Adrenal gland (tissue), 12 donors: ENCODE measurements around the gene RNASEL. TPM values are rescaled to one million over a fixed set of nuclear protein-coding genes. Genes with fewer than 3 reads are reported as not detected.

Experiments used
- DNase-seq, 7 donors: peaks; one replicate each; pipeline ENCODE4 v3.0.0-alpha.2; 2019 to 2020
- H3K27ac ChIP-seq, 5 donors: fragments of 200-600 bp; sonication (generic) in 4 of 5; 1 replicate in 3 of 5; 2 replicates in 2 of 5; pipeline versions ENCODE4 v1.5.1 to v1.8.0; 2016 to 2020; ENCODE audit warnings: mild to moderate bottlenecking in 1 of 5
- H3K27me3 ChIP-seq: fragments of 200-600 bp; 2 replicates; pipeline ENCODE4 v1.8.0; 2021
- H3K36me3 ChIP-seq, 2 donors: fragments of 200-600 bp; replicated peaks in 1 of 2; 1 replicate in 1 of 2; 2 replicates in 1 of 2; pipeline versions ENCODE4 v1.5.1 to v1.8.0; 2018 to 2022
- H3K4me1 ChIP-seq, 2 donors: fragments of 200-600 bp; replicated peaks in 1 of 2; 1 replicate in 1 of 2; 2 replicates in 1 of 2; pipeline versions ENCODE4 v1.5.1 to v1.8.0; 2018 to 2021
- H3K4me3 ChIP-seq, 4 donors: fragments of 200-600 bp; sonication (generic) in 3 of 4; one replicate each; pipeline ENCODE4 v1.5.1; 2016 to 2018
- H3K9me3 ChIP-seq, 3 donors: fragments of 200-600 bp; sonication (generic) in 1 of 3; replicated peaks in 1 of 3; 1 replicate in 2 of 3; 2 replicates in 1 of 3; pipeline versions ENCODE4 v1.5.1 to v1.8.0; 2016 to 2021
- CTCF ChIP-seq, 6 experiments: fragments of 450-650 bp in 4 of 6; fragments of 200-600 bp in 2 of 6; sonication (generic) in 1 of 6; IDR thresholded peaks; 1 replicate in 5 of 6; 2 replicates in 1 of 6; pipeline versions ENCODE4 v1.5.1 to v1.8.0; 2016 to 2021; ENCODE audit warnings: antibody characterized with exemption in 6 of 6, mild to moderate bottlenecking in 2 of 6, moderate library complexity in 1 of 6
- intact Hi-C, 2 donors: fragments of 100-400 bp; cut with DNase I; formaldehyde crosslinking; loops; one replicate each; pipeline versions ENCODE4 v1.14.1 to v1.15.0; 2022 to 2023
- polyA plus RNA-seq, 3 donors: library from polyadenylated mRNA; stranded (reverse); fragments of 200-250 nt in 2 of 3; fragments of 350-450 nt in 1 of 3; fragmentation: Illumina TruSeq in 1 of 3; extraction: RNeasy Lipid Tissue Mini Kit (QIAGEN cat#74804) in 1 of 3; gene quantifications; one replicate each; pipeline ENCODE4 v1.2.3, GENCODE V29; 2013 to 2014
- small RNA-seq, 2 donors: library from RNA; depleted of rRNA; stranded (forward); fragments of <200 nt; gene quantifications; one replicate each; pipeline ENCODE3, GENCODE V24; 2016
- total RNA-seq, 9 donors: library from RNA; depleted of rRNA in 4 of 9; stranded (reverse); fragments of >200 nt in 4 of 9; fragments of 120-200 nt in 1 of 9; fragmentation: NEBNext Ultra II Directional in 1 of 9; extraction: Animal tissue kit (Norgen Biotek cat#: 25700) in 1 of 9; gene quantifications; one replicate each; pipeline versions ENCODE4 v1.1.0 to v1.2.4, GENCODE V29; 2013 to 2023
- donor health status: healthy with polysubstance abuse.
- donor health status: Bipolar disorder and iron deficiency.
- donor health status: DM: yes; HTN: yes; CAD: no.
- donor health status: DM: no; HTN: no; CAD: no.
- donor health status: DM: no; HTN: no; CAD: no.
- donor health status: DM: yes; HTN: yes; CAD: no.

RNASEL gene
- total and polyA plus RNA-seq, 12 donors: 3.5 to 24.3 (median 11.7) TPM

GRCh38 chr1:182525342-182525741, 63.7 kb downstream of the RNASEL start:
- H3K4me1 ChIP-seq: no peaks in the 10 kb centered on the region
- H3K9me3 ChIP-seq: peaks cover 0 to 5% (median 0%) of the 10 kb centered on the region in 3 donors
- DNase-seq: no peak
- intact Hi-C loops: no loop called here
- H3K36me3 ChIP-seq: no peaks in the 10 kb centered on the region
- no peak for TF ChIP-seq CTCF (IDR thresholded peaks at IDR 0.05)
- no peak overlapping the region for H3K27ac ChIP-seq
- H3K27me3 ChIP-seq: peaks cover under 1% of the 10 kb centered on the region
- H3K4me3 ChIP-seq: no peak overlapping the region

Small RNA genes lying within 50 kb of the gene (small RNA-seq; reads per million reads assigned to genes)
- gene RF00017: 0 reads per million in 2 donors

Other genes with a start within 250 kb of the RNASEL start
- 1,000 to 10,000 TPM in 1 of 9 donors, 100 to 1,000 TPM in 8; 155 to 1,048 (median 512) TPM for gene GLUL, start 197.5 kb downstream of the RNASEL start, total RNA-seq
- gene GLUL, start 197.5 kb downstream of the RNASEL start, polyA plus RNA-seq: 100 to 1,000 TPM; 153 to 217 (median 165) TPM
- gene TEDDM1, start 188.6 kb downstream of the RNASEL start, total RNA-seq: not detected
- gene TEDDM1, start 188.6 kb downstream of the RNASEL start, polyA plus RNA-seq: not detected
- gene RGSL1, start 139.1 kb downstream of the RNASEL start, total RNA-seq: not detected
- not detected for gene RGSL1, start 139.1 kb downstream of the RNASEL start, polyA plus RNA-seq
- 1 to 10 TPM in 7 of 9 donors, under 1 TPM in 2; 0.36 to 7.8 (median 3.2) TPM for gene RGS16, start 15.1 kb upstream of the RNASEL start, total RNA-seq
- gene RGS16, start 15.1 kb upstream of the RNASEL start, polyA plus RNA-seq: 1 to 10 TPM; 4.3 to 7.1 (median 5.5) TPM
- 1 to 10 TPM in 6 of 9 donors, under 1 TPM in 3; 0.40 to 4.8 (median 1.2) TPM for gene RGS8, start 95.3 kb upstream of the RNASEL start, total RNA-seq
- 10 to 100 TPM in 1 of 3 donors, under 1 TPM in 2; 0.72 to 11.8 (median 0.74) TPM for gene RGS8, start 95.3 kb upstream of the RNASEL start, polyA plus RNA-seq
- 10 to 100 TPM in 6 of 9 donors, 1 to 10 TPM in 3; 4.8 to 31.7 (median 22.9) TPM for gene NPL, start 200.5 kb upstream of the RNASEL start, total RNA-seq
- 10 to 100 TPM in 2 of 3 donors, 1 to 10 TPM in 1; 8.8 to 22.9 (median 16.1) TPM for gene NPL, start 200.5 kb upstream of the RNASEL start, polyA plus RNA-seq